HK-2 (cell line): ENCODE measurements around the gene NOX5.

Source experiments
- DNase-seq: peaks from one replicate; pipeline ENCODE4 v3.0.0-alpha.2; 2018; ENCODE audit not compliant: unreplicated experiment

Gene NOX5

GRCh38 chr15:69099941-69100340, 85.4 kb downstream of the NOX5 start:
- no peak for DNase-seq

DNA sequence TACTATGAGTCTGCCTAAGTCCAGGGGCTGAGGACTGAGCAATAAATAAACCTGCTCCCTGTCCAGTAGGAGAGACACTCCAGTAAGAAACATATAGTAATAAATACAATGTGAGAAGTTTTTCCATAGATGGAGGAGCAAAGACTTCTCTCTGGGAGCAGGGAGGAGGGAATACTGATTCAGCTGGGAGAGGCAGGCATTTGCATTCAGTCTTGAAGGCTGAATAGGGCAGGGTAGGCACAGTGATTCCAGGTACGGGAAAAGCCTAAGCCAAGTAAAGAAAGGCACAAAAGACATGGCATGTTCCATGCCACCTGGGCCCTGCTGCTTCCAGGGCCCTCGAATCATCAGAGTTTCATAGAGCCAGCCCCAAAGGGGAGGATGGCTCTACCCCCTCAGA, 86.3 kb downstream of the NOX5 start:
- DNase-seq, result no peak

- no peak for DNase-seq
These were observed 89.7 kb downstream of the NOX5 start for GRCh38 chr15:69104050-69104750.

GRCh38 chr15:69105451-69105985, 91.0 kb downstream of the NOX5 start:
- DNase-seq, result no peak

DNA sequence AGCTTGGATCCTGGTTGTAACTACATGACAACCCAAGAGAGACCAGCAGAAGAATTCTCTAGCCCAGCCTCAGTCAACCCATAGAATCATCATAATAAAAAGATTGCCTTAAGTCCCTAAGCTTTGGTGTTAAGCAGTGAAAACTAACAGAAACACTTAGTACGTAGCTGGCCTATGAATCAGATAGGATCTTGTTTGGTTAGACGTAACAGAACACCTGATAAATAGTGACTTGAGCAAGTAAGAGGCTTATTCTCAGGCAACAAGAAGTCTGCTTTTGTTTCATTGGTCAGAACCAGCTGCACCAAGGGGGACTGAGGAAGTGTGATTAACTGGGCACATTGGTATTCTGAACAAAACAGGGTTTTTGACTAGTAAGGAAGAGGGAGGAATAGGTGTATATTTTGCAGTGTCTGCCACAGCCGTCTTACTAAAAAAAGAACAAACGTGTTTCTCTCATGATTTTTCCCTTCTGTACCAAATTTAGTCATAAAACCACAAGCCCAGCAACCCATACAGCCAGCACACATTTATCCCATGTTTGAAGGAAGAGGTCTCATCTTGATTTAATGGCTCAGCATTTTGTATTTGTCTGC, 92.6 kb downstream of the NOX5 start:
- DNase-seq, result no peak
